ENCODE data around the gene MMP14. TPM values are rescaled to one million over a fixed set of nuclear protein-coding genes. Genes with fewer than 3 reads are reported as not detected.
"Not testable (repeated sequence)": the region's sequence is repeated elsewhere in the genome, so short reads cannot be mapped to it uniquely, and the experiment has no call there.

MMP14 gene
- polyA plus RNA-seq, 3 donors, result 123 to 161 (median 159) TPM

GRCh38 chr14:22852178-22852577 lies 15.8 kb downstream of the MMP14 start:
- not testable (repeated sequence) for DNase-seq

GRCh38 chr14:22852599-22852939 lies 16.2 kb downstream of the MMP14 start:
- no peak for DNase-seq

GRCh38 chr14:22852940-22853767 lies 16.8 kb downstream of the MMP14 start:
- peak; percentile 88 for DNase-seq

GRCh38 chr14:22854296-22854695 lies 17.9 kb downstream of the MMP14 start:
- not testable (repeated sequence) for DNase-seq

GRCh38 chr14:22854963-22855724 lies 18.8 kb downstream of the MMP14 start:
- DNase-seq, result no peak

- no peak for DNase-seq
These were observed 20.0 kb downstream of the MMP14 start for GRCh38 chr14:22856428-22856827.

GRCh38 chr14:22860377-22860776 lies 24.0 kb downstream of the MMP14 start:
- not testable (repeated sequence) for DNase-seq

- DNase-seq, result no peak
These were observed 25.3 kb downstream of the MMP14 start for GRCh38 chr14:22861651-22862050.

- no peak for DNase-seq
These were observed 28.6 kb downstream of the MMP14 start for GRCh38 chr14:22864979-22865378.

- DNase-seq, result no peak
These were observed 29.3 kb downstream of the MMP14 start for GRCh38 chr14:22865424-22866405.

GRCh38 chr14:22866874-22867273 lies 30.5 kb downstream of the MMP14 start:
- no peak for DNase-seq

GRCh38 chr14:22870811-22871223 lies 34.4 kb downstream of the MMP14 start:
- no peak for DNase-seq

GRCh38 chr14:22871224-22872032 lies 35.0 kb downstream of the MMP14 start, which contains the start of gene LRP10:
Gene LRP10 (plus strand): TSS chr14:22871740. CDS start chr14:22872304, 564 bp downstream.
- peak; percentile 90 for DNase-seq

- DNase-seq, result peak; percentile 93
These were observed 35.8 kb downstream of the MMP14 start for GRCh38 chr14:22872033-22872832.

GRCh38 chr14:22872833-22873520 lies 36.6 kb downstream of the MMP14 start:
- DNase-seq, result no peak

GRCh38 chr14:22875003-22875747 lies 38.8 kb downstream of the MMP14 start:
- no peak for DNase-seq

- DNase-seq, result no peak
These were observed 39.4 kb downstream of the MMP14 start for GRCh38 chr14:22875748-22876319.

GRCh38 chr14:22877000-22877501 lies 40.7 kb downstream of the MMP14 start:
- DNase-seq, result no peak
